ENCODE data around the gene KCNK15. TPM values are rescaled to one million over a fixed set of nuclear protein-coding genes. Genes with fewer than 3 reads are reported as not detected.
A peak's percentile ranks its signal among the peaks of the same experiment; 100 is the strongest.

Gene KCNK15
- total RNA-seq, 4 donors from 2014 or later: 3.6 to 5.6 (median 5.0) TPM

GRCh38 chr20:44730441-44730840, 15.2 kb upstream of the KCNK15 start:
- Histone ChIP-seq H3K4me3 (no peak overlapping the region), H3K27ac (replicated peaks in 1 of 4) (peak overlapping the region; percentile 27 to 78 (median 50)), H3K9me3 (no peaks in the 10 kb centered on the region), H3K27me3 (no peaks in the 10 kb centered on the region), H3K36me3 (peaks cover 0 to 8% (median 0%) of the 10 kb centered on the region in 4 donors), H3K4me1 (peaks cover 39 to 83% (median 59%) of the 10 kb centered on the region in 4 donors)
- intact Hi-C loops (cut with DNase I): loop anchor here (10.0 kb wide), 2 partner anchors 116 to 346 kb away; no protein-coding TSS in a partner anchor
- TF ChIP-seq CTCF (IDR thresholded peaks at IDR 0.05) (no peak), POLR2AphosphoS5 (IDR thresholded peaks at IDR 0.05) (peak in 1 of 2 donors; percentile 36)
- 76% methylated on average over 2 of the region's 2 CpGs for WGBS
- DNase-seq (ENCODE audit: extremely low spot score): no peak

DNA sequence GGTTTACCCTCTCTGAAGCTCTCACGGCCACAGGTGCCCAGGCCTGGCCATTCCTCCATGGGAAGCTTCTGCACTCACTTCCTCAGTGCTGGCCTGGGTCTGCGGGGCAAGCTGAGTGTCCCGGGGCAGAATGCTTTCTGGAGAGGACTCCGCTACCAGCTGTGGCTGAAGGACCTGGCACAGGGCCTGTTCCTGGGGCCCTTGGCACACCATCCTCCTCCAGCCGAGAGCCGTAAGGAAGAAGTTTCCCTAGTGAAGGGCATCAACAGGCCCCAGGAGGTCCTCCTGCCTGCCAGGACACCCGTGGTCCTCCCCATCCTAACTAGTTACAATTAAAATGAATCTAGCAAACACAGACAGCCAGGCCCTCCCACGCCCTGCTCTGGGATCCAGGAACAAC, 14.0 kb upstream of the KCNK15 start:
- Histone ChIP-seq H3K36me3 (peaks cover 0 to 4% (median 0%) of the 10 kb centered on the region in 4 donors), H3K4me1 (peaks cover 40 to 87% (median 61%) of the 10 kb centered on the region in 4 donors), H3K27me3 (no peaks in the 10 kb centered on the region), H3K9me3 (no peaks in the 10 kb centered on the region), H3K4me3 (no peak overlapping the region), H3K27ac (replicated peaks in 1 of 4) (peak overlapping the region; percentile 28 to 78 (median 55))
- intact Hi-C loops (cut with DNase I): loop anchor here (2.0 to 10.0 kb wide), 3 partner anchors 47 to 347 kb away; no protein-coding TSS in a partner anchor
- peak in 1 of 2 donors; percentile 15 for TF ChIP-seq POLR2AphosphoS5 (IDR thresholded peaks at IDR 0.05)
- TF ChIP-seq CTCF (IDR thresholded peaks at IDR 0.05): no peak
- no peak for DNase-seq (ENCODE audit: extremely low spot score)
- WGBS: 76% methylated on average over 8 of the region's 8 CpGs

DNA sequence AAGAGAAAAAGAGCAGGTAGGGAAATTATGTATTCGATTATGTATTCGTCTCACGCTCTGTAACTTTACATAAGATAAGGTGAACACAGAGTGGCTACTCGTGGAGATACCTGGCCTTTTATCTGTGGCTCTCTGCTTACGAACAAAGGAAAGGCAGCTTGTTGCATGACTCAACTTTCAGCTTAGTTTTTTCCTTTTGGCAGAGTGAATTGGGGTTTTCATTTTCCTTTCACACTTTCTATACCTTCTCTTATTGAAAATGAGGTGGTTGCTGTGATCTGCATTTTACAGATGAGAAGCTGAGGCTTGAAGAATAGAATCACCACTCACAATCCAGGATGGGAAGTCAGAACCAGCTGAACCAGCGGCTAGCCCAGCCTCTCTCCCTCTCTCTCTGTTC, 13.3 kb upstream of the KCNK15 start:
- Histone ChIP-seq H3K4me1 (peaks cover 40 to 82% (median 60%) of the 10 kb centered on the region in 4 donors), H3K27ac (replicated peaks in 1 of 4) (peak overlapping the region; percentile 28 to 78 (median 55)), H3K36me3 (peaks cover 0 to under 1% (median 0%) of the 10 kb centered on the region in 4 donors), H3K4me3 (no peak overlapping the region), H3K9me3 (no peaks in the 10 kb centered on the region), H3K27me3 (no peaks in the 10 kb centered on the region)
- no peak for DNase-seq (ENCODE audit: extremely low spot score)
- intact Hi-C loops (cut with DNase I): loop anchor here (2.0 to 10.0 kb wide), 3 partner anchors 48 to 348 kb away; no protein-coding TSS in a partner anchor
- TF ChIP-seq POLR2A (IDR thresholded peaks at IDR 0.05; ENCODE audit: low read depth) (no peak), EP300 (IDR thresholded peaks at IDR 0.05) (no peak), CTCF (IDR thresholded peaks at IDR 0.05) (no peak), POLR2AphosphoS5 (IDR thresholded peaks at IDR 0.05) (no peak)
- 73% methylated on average over 6 of the region's 6 CpGs for WGBS

GRCh38 chr20:44733341-44734069, 12.2 kb upstream of the KCNK15 start:
- TF ChIP-seq POLR2A (IDR thresholded peaks at IDR 0.05; ENCODE audit: low read depth) (no peak), POLR2AphosphoS5 (IDR thresholded peaks at IDR 0.05) (peak; percentile 55 to 67), CTCF (IDR thresholded peaks at IDR 0.05) (peak; percentile 95 to 99 (median 97)), EP300 (IDR thresholded peaks at IDR 0.05) (no peak)
- H3K27ac ChIP-seq (replicated peaks in 1 of 4): peak overlapping the region in 2 of 4 donors; percentile 41 to 78
- no peaks in the 10 kb centered on the region for H3K9me3 ChIP-seq
- H3K27me3 ChIP-seq: no peaks in the 10 kb centered on the region
- H3K36me3 ChIP-seq: no peaks in the 10 kb centered on the region
- WGBS: 28% methylated on average over 7 of the region's 7 CpGs
- H3K4me1 ChIP-seq: peaks cover 37 to 76% (median 59%) of the 10 kb centered on the region in 4 donors
- no peak for DNase-seq (ENCODE audit: extremely low spot score)
- H3K4me3 ChIP-seq: no peak overlapping the region
- intact Hi-C loops (cut with DNase I): loop anchor here (2.0 to 10.0 kb wide), 3 partner anchors 49 to 349 kb away; no protein-coding TSS in a partner anchor
